Measurements from ENCODE around the gene TANK.
"Not testable (repeated sequence)": the region's sequence is repeated elsewhere in the genome, so short reads cannot be mapped to it uniquely, and the experiment has no call there.

TANK gene

DNA sequence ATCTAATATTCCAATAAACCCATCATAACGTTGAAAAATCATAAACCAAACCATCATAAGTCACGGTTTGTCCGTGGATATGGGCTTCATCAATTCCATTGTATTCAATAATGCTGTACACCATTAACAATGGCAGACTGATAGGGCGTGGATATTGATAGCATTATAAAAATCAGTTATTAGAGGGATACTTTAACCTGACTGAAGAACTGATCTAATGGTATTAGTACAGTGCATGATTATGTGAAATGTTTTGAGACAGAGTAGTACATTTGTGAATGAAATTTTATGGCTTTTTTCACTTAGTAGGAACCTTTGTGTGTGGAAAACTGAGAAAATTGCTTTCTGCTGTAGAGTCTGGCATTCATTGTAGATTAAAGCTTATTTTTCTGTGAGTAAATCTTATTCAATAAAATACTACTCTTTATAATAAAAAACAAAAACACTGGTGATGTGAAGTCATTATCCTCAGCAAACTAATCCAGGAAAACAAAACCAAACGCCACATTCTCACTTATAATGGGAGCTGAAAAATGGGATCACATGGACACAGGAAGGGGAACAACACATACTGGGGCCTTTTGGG is 119.1 kb downstream of the TANK start:
- not testable (repeated sequence) for DNase-seq

DNA sequence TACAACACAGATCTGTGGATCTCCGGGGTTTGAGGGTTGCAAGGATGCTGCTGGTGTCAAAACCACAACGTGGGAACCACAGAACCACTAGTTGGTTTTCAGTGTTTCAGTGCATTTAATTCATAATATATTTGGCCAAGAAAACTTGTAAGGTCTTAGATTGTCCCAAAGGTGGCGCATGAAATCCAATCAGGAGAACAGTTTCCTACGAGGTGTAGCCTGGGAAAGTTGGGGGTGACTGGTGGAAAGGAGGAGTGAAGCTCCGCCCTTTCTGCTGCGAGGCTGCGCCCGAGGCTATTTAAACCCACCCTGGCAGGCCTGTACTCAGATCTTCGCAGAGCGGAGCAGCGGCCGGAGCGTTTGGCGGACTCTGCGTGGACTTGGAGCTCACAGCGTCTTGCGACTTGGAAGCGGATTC is 120.7 kb downstream of the TANK start:
- DNase-seq: not testable (repeated sequence)

DNA sequence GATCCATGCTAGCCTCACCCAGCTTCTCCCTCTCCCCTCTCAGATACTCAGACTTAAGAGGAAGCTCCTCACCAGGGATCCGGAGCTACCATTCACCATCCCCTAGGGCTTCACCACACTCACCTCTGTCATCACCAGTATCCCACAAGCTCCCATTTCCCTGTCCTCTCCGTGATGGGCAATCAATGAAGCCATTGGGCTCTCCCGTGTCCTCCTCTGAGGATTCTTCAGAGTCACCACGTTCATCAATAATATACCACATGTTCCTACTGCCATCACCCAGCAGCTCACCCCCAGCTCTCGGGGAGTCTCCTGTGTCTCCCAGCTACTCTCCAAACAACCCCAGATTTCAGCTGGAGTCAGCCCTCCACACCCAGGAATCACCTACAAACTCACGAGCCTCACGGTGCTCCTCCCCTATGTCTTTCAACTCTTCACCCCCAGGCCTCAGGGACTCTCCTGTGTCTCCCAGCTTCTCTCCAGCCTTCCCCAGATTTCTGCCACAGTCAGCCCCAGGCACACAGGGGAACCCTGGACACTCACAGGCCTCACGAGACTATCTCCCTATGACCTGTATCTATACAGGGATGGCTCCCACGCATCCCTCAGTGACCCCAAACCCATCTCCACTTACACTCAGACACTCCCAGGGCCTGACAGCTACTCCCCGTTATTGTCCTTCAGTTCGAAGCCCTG is 121.5 kb downstream of the TANK start:
- DNase-seq: not testable (repeated sequence)

DNA sequence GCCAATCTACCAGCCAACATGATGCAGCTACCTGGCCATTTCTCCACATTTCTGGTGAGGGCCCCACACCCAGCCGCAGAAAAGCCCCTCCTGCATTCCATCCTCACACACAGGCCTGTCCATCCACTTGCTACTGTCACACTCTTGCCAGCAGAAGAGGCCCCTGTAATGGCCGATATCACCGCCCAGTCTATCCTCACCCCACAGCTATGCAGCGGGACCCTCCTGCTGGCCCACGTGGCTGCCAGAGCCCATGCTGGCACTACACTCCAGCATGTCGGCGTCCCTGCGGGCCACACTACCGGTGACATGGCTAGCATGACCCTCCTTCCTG is 122.0 kb downstream of the TANK start:
- DNase-seq: not testable (repeated sequence)

DNA sequence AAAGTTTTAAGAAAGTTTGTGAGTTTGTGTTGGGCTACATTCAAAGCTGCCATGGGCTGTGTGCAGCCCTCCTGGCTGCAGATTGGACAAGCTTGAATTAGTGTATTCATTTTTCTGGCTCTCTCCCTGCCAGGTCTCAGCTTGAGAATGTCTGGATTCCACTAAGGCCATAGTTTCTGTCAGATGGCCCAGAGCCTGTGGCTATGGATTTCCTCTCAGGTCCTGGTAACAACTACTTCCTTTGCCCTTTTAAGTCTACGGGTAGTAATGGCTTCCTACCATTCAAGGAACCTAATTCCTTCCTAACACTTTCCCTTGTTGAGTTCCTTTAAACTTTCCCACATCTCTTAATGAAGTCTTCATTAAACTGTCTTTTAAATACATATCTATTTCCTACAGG is 123.7 kb downstream of the TANK start:
- DNase-seq: no peak

All from NCI-H2029 (cell line).